Panc1 (cell line): Measurements from ENCODE around the gene DSCAML1.

Experiments
- POLR2AphosphoS5 ChIP-seq: IDR thresholded peaks from 2 replicates; pipeline ENCODE4 v1.6.1; 2012; ENCODE audit warnings: mild to moderate bottlenecking, low read depth, low read length, moderate library complexity
- SIN3A ChIP-seq: IDR thresholded peaks from 2 replicates; pipeline ENCODE4 v1.6.1; 2012; ENCODE audit warnings: low read depth, mild to moderate bottlenecking, low read length, moderate library complexity, borderline replicate concordance; ENCODE audit not compliant: insufficient read depth
- TF ChIP-seq, protein P1 (sequence below): fragments of 450-650 bp; IDR thresholded peaks from 2 replicates; pipeline ENCODE4 v1.5.1; 2017; ENCODE audit warnings: mild to moderate bottlenecking
- TF ChIP-seq, protein P2 (sequence below), 2 experiments: IDR thresholded peaks; 2 replicates each; pipeline ENCODE4 v1.6.1; 2011 to 2012; ENCODE audit warnings: low read depth in 2 of 2, control low read depth in 1 of 2, low read length in 1 of 2, mild to moderate bottlenecking in 1 of 2, moderate library complexity in 1 of 2; ENCODE audit not compliant: insufficient read depth in 1 of 2

DNA sequence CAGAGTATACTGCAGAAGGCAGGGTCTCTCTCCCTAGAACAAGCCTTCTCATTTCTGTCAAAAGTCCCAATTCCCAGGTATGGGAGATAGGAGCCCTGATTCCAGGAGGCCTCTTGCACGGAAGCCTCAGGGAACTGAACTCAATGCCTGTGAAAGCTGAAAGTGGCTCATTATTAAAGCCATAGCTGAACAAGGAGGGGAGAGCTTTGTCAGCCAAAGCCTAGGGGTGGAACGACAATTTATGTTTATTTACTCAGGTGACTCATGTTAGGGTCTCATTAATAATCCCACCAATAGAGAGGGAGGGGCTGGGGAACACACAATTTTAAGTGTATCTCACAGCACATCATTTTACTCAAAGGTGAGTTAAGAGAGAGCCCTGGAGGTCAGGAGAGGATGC, 44.9 kb downstream of the DSCAML1 start:
- TF ChIP-seq, protein P1, sequence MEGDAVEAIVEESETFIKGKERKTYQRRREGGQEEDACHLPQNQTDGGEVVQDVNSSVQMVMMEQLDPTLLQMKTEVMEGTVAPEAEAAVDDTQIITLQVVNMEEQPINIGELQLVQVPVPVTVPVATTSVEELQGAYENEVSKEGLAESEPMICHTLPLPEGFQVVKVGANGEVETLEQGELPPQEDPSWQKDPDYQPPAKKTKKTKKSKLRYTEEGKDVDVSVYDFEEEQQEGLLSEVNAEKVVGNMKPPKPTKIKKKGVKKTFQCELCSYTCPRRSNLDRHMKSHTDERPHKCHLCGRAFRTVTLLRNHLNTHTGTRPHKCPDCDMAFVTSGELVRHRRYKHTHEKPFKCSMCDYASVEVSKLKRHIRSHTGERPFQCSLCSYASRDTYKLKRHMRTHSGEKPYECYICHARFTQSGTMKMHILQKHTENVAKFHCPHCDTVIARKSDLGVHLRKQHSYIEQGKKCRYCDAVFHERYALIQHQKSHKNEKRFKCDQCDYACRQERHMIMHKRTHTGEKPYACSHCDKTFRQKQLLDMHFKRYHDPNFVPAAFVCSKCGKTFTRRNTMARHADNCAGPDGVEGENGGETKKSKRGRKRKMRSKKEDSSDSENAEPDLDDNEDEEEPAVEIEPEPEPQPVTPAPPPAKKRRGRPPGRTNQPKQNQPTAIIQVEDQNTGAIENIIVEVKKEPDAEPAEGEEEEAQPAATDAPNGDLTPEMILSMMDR, result no peak
- TF ChIP-seq, protein P2, sequence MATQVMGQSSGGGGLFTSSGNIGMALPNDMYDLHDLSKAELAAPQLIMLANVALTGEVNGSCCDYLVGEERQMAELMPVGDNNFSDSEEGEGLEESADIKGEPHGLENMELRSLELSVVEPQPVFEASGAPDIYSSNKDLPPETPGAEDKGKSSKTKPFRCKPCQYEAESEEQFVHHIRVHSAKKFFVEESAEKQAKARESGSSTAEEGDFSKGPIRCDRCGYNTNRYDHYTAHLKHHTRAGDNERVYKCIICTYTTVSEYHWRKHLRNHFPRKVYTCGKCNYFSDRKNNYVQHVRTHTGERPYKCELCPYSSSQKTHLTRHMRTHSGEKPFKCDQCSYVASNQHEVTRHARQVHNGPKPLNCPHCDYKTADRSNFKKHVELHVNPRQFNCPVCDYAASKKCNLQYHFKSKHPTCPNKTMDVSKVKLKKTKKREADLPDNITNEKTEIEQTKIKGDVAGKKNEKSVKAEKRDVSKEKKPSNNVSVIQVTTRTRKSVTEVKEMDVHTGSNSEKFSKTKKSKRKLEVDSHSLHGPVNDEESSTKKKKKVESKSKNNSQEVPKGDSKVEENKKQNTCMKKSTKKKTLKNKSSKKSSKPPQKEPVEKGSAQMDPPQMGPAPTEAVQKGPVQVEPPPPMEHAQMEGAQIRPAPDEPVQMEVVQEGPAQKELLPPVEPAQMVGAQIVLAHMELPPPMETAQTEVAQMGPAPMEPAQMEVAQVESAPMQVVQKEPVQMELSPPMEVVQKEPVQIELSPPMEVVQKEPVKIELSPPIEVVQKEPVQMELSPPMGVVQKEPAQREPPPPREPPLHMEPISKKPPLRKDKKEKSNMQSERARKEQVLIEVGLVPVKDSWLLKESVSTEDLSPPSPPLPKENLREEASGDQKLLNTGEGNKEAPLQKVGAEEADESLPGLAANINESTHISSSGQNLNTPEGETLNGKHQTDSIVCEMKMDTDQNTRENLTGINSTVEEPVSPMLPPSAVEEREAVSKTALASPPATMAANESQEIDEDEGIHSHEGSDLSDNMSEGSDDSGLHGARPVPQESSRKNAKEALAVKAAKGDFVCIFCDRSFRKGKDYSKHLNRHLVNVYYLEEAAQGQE (IDR thresholded peaks at IDR 0.05; ENCODE audit: insufficient read depth in 1 of 2, low read depth in 2 of 2, low read length in 1 of 2), result no peak
- TF ChIP-seq POLR2AphosphoS5 (no peak), SIN3A (no peak)
